HepG2 (cell line): Measurements from ENCODE around the gene MTX1. TPM values are rescaled to one million over a fixed set of nuclear protein-coding genes. Genes with fewer than 3 reads are reported as not detected.

ENCODE experiments used
- ARNTL ChIP-seq: sonication (generic); formaldehyde crosslinking; IDR thresholded peaks from 2 replicates; pipeline ENCODE4 v1.4.0; 2020; ENCODE audit warnings: mild to moderate bottlenecking, missing genetic modification reagents
- CEBPB ChIP-seq: IDR thresholded peaks from 2 replicates; pipeline ENCODE4 v1.6.1; 2011; ENCODE audit warnings: low read depth, low read length, improper control_type of control experiment, borderline replicate concordance
- CENPBD1 ChIP-seq: sonication (generic); formaldehyde crosslinking; IDR thresholded peaks from 2 replicates; pipeline ENCODE4 v1.8.0; 2022; ENCODE audit warnings: missing genetic modification reagents, low read depth, mild to moderate bottlenecking, borderline replicate concordance
- EZH2 ChIP-seq: conservative IDR thresholded peaks from 2 replicates; pipeline ENCODE4 v1.6.1; 2012; ENCODE audit warnings: mild to moderate bottlenecking, low read depth, low read length, moderate library complexity
- MTA3 ChIP-seq: sonication (generic); formaldehyde crosslinking; IDR thresholded peaks from 2 replicates; pipeline ENCODE4 v1.4.0; 2020; ENCODE audit warnings: missing genetic modification reagents
- STAG1 ChIP-seq: sonication (generic); formaldehyde crosslinking; IDR thresholded peaks from 2 replicates; pipeline ENCODE4 v1.4.0; 2020; ENCODE audit warnings: missing genetic modification reagents
- ZBTB1 ChIP-seq: sonication (generic); formaldehyde crosslinking; IDR thresholded peaks from 2 replicates; pipeline ENCODE4 v1.4.0; 2020; ENCODE audit warnings: missing genetic modification reagents, borderline replicate concordance
- ZBTB2 ChIP-seq: sonication (generic); formaldehyde crosslinking; IDR thresholded peaks from 2 replicates; pipeline ENCODE4 v1.8.0; 2022; ENCODE audit warnings: low read depth, missing genetic modification reagents
- ZBTB37 ChIP-seq: sonication (generic); formaldehyde crosslinking; IDR thresholded peaks from 2 replicates; pipeline ENCODE4 v1.4.0; 2020; ENCODE audit warnings: mild to moderate bottlenecking, missing genetic modification reagents
- ZFYVE20 ChIP-seq: sonication (generic); formaldehyde crosslinking; IDR thresholded peaks from 2 replicates; pipeline ENCODE4 v1.8.0; 2023; ENCODE audit warnings: low read depth, mild to moderate bottlenecking, moderate library complexity, missing genetic modification reagents, borderline replicate concordance
- ZNF616 ChIP-seq: sonication (generic); formaldehyde crosslinking; IDR thresholded peaks from 2 replicates; pipeline ENCODE4 v1.5.0; 2020; ENCODE audit warnings: low read depth, mild to moderate bottlenecking, missing genetic modification reagents
- ZNF629 ChIP-seq: sonication (generic); formaldehyde crosslinking; conservative IDR thresholded peaks from 2 replicates; pipeline ENCODE4 v1.5.0; 2020; ENCODE audit warnings: missing genetic modification reagents
- ZNF652 ChIP-seq: IDR thresholded peaks from 2 replicates; pipeline ENCODE4 v1.6.1; 2016; ENCODE audit warnings: low read depth, borderline replicate concordance
- ZNF773 ChIP-seq: sonication (generic); formaldehyde crosslinking; IDR thresholded peaks from 2 replicates; pipeline ENCODE4 v1.4.0; 2020; ENCODE audit warnings: missing genetic modification reagents, borderline replicate concordance
- ZNF780A ChIP-seq: sonication (generic); formaldehyde crosslinking; IDR thresholded peaks from 2 replicates; pipeline ENCODE4 v1.8.0; 2022; ENCODE audit warnings: mild to moderate bottlenecking, missing genetic modification reagents, moderate library complexity
- ZNF781 ChIP-seq: sonication (generic); formaldehyde crosslinking; IDR thresholded peaks from 2 replicates; pipeline ENCODE4 v1.5.1; 2020; ENCODE audit warnings: borderline replicate concordance, mild to moderate bottlenecking, missing genetic modification reagents; ENCODE audit errors: not compliant biosample characterization
- ZNF816 ChIP-seq: sonication (generic); formaldehyde crosslinking; IDR thresholded peaks from 2 replicates; pipeline ENCODE4 v1.8.0; 2022; ENCODE audit warnings: missing genetic modification reagents, mild to moderate bottlenecking, borderline replicate concordance
- polyA plus RNA-seq, 8 experiments: library from polyadenylated mRNA; depleted of rRNA in 3 of 8; stranded (reverse) in 7 of 8; unstranded in 1 of 8; fragments of >200 nt; fragmentation: Illumina TruSeq in 4 of 8; extraction: Trizol in 4 of 8; gene quantifications; 2 replicates each; pipeline versions ENCODE4 v1.2.1 to v1.2.3, GENCODE V29; 2011 to 2016; ENCODE audit warnings: low read depth in 4 of 8, missing spikeins in 1 of 8, mixed read lengths in 1 of 8; ENCODE audit not compliant: insufficient read depth in 1 of 8
- total RNA-seq, 5 experiments: library from RNA; depleted of rRNA; stranded (reverse); fragments of >200 nt; fragmentation: Illumina TruSeq; extraction: Trizol; gene quantifications; 2 replicates each; pipeline ENCODE4 v1.2.3, GENCODE V29; 2016; ENCODE audit warnings: low read depth in 1 of 5
- TF ChIP-seq, protein P1 (sequence below): sonication (generic); formaldehyde crosslinking; IDR thresholded peaks from 2 replicates; pipeline ENCODE4 v1.4.0; 2020; ENCODE audit warnings: mild to moderate bottlenecking, missing genetic modification reagents

Gene MTX1
- total and polyA plus RNA-seq, 2 of the 13 experiments (the other 11 are each of a cell fraction or from before 2014, with no cell fraction given): 64.5 to 72.6 TPM

DNA sequence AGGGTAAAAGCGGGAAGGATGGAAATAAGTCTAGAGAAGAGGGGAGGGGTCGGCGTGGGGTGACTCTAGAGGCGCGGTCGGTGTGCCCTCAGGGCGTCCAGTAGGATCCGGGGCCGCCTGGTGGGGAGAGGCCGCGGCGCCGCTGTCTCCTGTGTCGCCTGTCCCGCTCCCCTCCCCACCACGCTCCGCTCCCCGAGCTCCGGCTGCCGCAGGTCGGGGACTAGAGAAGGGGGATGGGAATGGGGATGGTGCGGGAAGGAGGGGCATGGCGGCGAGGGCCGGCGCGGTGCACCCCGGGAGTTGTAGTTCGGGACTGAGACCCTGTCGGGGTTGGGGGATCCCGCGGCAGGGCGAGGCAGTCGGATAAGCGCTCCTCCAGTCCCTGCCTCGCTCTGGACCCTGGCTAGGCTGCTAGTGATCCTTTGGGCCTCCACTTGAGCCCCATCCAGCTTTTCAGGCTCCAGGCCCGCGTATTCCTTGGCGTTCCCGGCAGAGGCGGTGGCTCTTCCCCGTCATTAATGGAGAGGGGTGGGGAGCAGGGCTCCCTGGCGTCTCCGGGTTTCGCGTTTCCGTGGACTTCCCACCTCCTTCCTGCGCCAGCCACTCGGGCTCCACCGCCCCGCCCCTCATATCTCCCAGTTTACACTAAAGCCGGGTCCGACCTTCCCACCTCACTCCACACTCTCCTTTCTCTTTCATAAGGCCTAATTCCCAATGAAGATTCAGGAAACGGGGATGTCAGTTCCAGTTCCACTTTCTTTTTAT lies 46.9 kb downstream of the MTX1 start, which contains the start of gene ENTREP3 (continued):
- TF ChIP-seq ZNF816 (CRISPR knock-in tag): no peak
- no peak for TF ChIP-seq ZFYVE20 (CRISPR knock-in tag)
- no peak for TF ChIP-seq ZNF773 (CRISPR knock-in tag)
- TF ChIP-seq CENPBD1 (CRISPR knock-in tag): no peak
- TF ChIP-seq EZH2: no peak
- no peak for TF ChIP-seq ZNF652
- TF ChIP-seq STAG1 (CRISPR knock-in tag): 0 out of 2 replicates have a peak, but pooled peaks have one; percentile 8
- no peak for TF ChIP-seq MTA3 (CRISPR knock-in tag)
- no peak for TF ChIP-seq ZBTB1 (CRISPR knock-in tag)
- TF ChIP-seq ZNF616 (CRISPR knock-in tag): no peak
- TF ChIP-seq ARNTL (CRISPR knock-in tag): peak; percentile 56; the same call in 1 of the 2 replicates
- TF ChIP-seq ZNF781 (CRISPR knock-in tag): no peak
- TF ChIP-seq ZBTB37 (CRISPR knock-in tag): no peak
- TF ChIP-seq ZNF629 (CRISPR knock-in tag): no peak
- no peak for TF ChIP-seq ZNF780A (CRISPR knock-in tag)
- TF ChIP-seq, protein P1, sequence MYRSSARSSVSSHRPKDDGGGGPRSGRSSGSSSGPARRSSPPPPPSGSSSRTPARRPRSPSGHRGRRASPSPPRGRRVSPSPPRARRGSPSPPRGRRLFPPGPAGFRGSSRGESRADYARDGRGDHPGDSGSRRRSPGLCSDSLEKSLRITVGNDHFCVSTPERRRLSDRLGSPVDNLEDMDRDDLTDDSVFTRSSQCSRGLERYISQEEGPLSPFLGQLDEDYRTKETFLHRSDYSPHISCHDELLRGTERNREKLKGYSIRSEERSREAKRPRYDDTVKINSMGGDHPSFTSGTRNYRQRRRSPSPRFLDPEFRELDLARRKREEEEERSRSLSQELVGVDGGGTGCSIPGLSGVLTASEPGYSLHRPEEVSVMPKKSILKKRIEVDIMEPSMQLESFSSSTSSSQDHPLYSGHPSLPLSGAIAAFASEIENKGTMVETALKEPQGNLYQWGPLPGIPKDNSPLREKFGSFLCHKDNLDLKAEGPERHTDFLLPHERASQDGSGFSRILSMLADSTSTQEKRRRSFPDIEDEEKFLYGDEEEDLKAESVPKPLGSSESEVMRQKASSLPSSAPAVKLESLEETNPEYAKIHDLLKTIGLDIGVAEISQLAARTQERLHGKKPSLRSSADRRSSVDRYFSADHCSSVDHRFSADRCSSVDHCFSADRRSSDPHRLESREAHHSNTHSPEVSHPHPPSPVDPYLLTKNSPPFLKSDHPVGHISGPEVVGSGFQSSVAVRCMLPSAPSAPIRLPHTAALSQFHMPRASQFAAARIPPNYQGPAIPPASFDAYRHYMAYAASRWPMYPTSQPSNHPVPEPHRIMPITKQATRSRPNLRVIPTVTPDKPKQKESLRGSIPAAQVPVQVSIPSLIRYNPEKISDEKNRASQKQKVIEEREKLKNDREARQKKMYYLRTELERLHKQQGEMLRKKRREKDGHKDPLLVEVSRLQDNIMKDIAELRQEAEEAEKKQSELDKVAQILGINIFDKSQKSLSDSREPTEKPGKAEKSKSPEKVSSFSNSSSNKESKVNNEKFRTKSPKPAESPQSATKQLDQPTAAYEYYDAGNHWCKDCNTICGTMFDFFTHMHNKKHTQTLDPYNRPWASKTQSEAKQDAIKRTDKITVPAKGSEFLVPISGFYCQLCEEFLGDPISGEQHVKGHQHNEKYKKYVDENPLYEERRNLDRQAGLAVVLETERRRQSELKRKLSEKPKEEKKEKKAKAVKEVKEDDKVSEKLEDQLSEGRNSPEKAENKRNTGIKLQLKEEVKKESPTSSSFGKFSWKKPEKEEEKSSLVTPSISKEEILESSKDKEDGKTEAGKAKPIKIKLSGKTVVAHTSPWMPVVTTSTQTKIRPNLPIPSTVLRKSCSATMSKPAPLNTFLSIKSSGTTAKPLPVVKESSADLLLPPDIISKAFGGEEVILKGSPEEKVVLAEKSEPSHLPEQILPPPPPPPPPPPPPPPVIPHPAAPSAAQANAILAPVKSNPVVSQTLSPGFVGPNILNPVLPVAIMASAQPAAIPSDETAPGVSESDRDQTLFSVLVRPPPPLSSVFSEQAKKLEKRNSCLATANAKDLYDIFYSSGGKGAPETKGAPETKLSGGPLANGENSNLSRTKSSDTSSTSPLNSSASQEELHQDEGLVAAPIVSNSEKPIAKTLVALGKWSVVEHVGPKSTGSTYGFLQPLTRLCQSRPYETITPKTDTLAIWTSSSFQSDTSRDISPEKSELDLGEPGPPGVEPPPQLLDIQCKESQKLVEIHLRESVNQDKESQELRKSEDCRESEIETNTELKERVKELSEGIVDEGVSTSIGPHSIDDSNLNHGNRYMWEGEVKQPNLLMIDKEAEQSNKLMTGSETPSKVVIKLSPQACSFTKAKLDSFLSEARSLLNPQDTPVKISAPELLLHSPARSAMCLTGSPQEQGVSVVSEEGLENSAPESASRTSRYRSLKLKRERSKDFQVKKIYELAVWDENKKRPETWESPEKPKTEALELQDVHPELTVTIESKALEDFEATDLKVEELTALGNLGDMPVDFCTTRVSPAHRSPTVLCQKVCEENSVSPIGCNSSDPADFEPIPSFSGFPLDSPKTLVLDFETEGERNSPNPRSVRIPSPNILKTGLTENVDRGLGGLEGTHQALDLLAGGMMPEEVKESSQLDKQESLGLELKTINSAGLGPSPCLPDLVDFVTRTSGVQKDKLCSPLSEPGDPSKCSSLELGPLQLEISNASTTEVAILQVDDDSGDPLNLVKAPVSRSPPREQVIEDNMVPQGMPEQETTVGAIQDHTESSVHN (CRISPR knock-in tag): peak; percentile 21; the same call in 1 of the 2 replicates
- TF ChIP-seq ZBTB2 (CRISPR knock-in tag): no peak
- no peak for TF ChIP-seq CEBPB
